K562 (cell line): ENCODE measurements around the gene INSYN2B. TPM values are rescaled to one million over a fixed set of nuclear protein-coding genes. Genes with fewer than 3 reads are reported as not detected.

Experiments used
- ATAC-seq: fragments of 200-7000 bp; cut with Tn5 transposase; 3 replicates; pipeline ENCODE4 v1.9.1; 2020; ENCODE audit warnings: moderate library complexity
- BruUV-seq: library from RNA; stranded (reverse); fragments of 400-500 nt; replicated peaks from 2 replicates; lab custom pipeline; 2021; lab: Mats Ljungman, UMichigan
- CTCF ChIA-PET: fragments of 300-600 bp; formaldehyde crosslinking; extraction: SDS; loops from one replicate; lab custom pipeline; 2021; ENCODE audit warnings: low intra/inter-chr PET ratio; lab: Yijun Ruan, JAX
- POLR2A ChIA-PET: fragments of 300-600, 350-650 bp; sonication (Branson Sonifier 250); formaldehyde crosslinking; extraction: SDS; loops from one replicate; lab custom pipeline; 2021; ENCODE audit warnings: antibody characterized with exemption, inconsistent platforms; lab: Yijun Ruan, JAX
- DNase-seq, 4 experiments: peaks; one replicate each; pipeline versions ENCODE4 v3.0.0 to v3.0.0-alpha.2; 2011 to 2018; ENCODE audit warnings: low spot score in 3 of 4, mixed read lengths in 3 of 4; ENCODE audit errors: extremely low read depth in 1 of 4
- FAIRE-seq: peaks from 2 replicates; lab custom pipeline; 2011; peaks lifted over from hg19 to GRCh38; lab: Jason Lieb, UNC
- H2AFZ ChIP-seq: 2 replicates; pipeline ENCODE4 v1.6.0; 2011; ENCODE audit warnings: low read depth, low read length, control low read depth, inconsistent platforms
- H3K27ac ChIP-seq: fragments of 200-600 bp; 3 replicates; pipeline ENCODE4 v1.8.0; 2011; ENCODE audit warnings: low read depth, mild to moderate bottlenecking, control low read depth, inconsistent platforms, low read length, moderate library complexity, mixed read lengths; ENCODE audit errors: extremely low read depth
- H3K27me3 ChIP-seq, 2 experiments: fragments of 300-600 bp in 1 of 2; 2 replicates in 1 of 2; 3 replicates in 1 of 2; pipeline versions ENCODE4 v1.6.0 to v1.8.0; 2011; ENCODE audit warnings: inconsistent platforms in 2 of 2, low read length in 2 of 2, mild to moderate bottlenecking in 1 of 2, mixed read lengths in 1 of 2, moderate library complexity in 1 of 2; ENCODE audit not compliant: control insufficient read depth in 2 of 2, insufficient read depth in 2 of 2
- H3K36me3 ChIP-seq: fragments of 300-600 bp; 3 replicates; pipeline ENCODE4 v1.8.0; 2011; ENCODE audit warnings: mild to moderate bottlenecking, low read length, inconsistent platforms; ENCODE audit not compliant: control insufficient read depth, insufficient read depth
- H3K4me1 ChIP-seq, 2 experiments: fragments of 200-600 bp in 1 of 2; replicated peaks in 1 of 2; 2 replicates in 1 of 2; 3 replicates in 1 of 2; pipeline versions ENCODE4 v1.5.1 to v1.8.0; 2011; ENCODE audit warnings: inconsistent platforms in 2 of 2, low read length in 2 of 2, mild to moderate bottlenecking in 1 of 2, mixed read lengths in 1 of 2, moderate library complexity in 1 of 2; ENCODE audit not compliant: control insufficient read depth in 2 of 2, insufficient read depth in 2 of 2
- H3K4me2 ChIP-seq: 2 replicates; pipeline ENCODE4 v1.6.1; 2011; ENCODE audit warnings: low read length, control low read depth, inconsistent platforms, mixed read lengths; ENCODE audit not compliant: insufficient read depth
- H3K4me3 ChIP-seq: fragments of 200-600 bp; sonication (generic), shearing (Covaris generic); 2 replicates; pipeline ENCODE4 v1.5.1; 2016; ENCODE audit warnings: control low read depth, inconsistent platforms
- H3K79me2 ChIP-seq: fragments of 200-600 bp; 3 replicates; pipeline ENCODE4 v1.8.0; 2011; ENCODE audit warnings: low read length, inconsistent platforms; ENCODE audit not compliant: control insufficient read depth, insufficient read depth
- H3K9ac ChIP-seq, 2 experiments: 2 replicates each; pipeline versions ENCODE4 v1.6.0 to v1.6.1; 2011; ENCODE audit warnings: low read depth in 2 of 2, low read length in 2 of 2, control low read depth in 1 of 2, inconsistent platforms in 1 of 2, mild to moderate bottlenecking in 1 of 2, mixed read lengths in 1 of 2; ENCODE audit not compliant: insufficient read depth in 1 of 2
- H3K9me1 ChIP-seq: one replicate; pipeline ENCODE4 v1.6.0; 2011; ENCODE audit warnings: inconsistent platforms, mild to moderate bottlenecking, low read length, moderate library complexity; ENCODE audit not compliant: control insufficient read depth, insufficient read depth
- H3K9me3 ChIP-seq: replicated peaks from 2 replicates; pipeline ENCODE4 v1.5.1; 2011; ENCODE audit warnings: low read depth, low read length, inconsistent platforms; ENCODE audit not compliant: control insufficient read depth, insufficient read depth
- H4K20me1 ChIP-seq: replicated peaks from 2 replicates; pipeline ENCODE4 v1.6.1; 2011; ENCODE audit warnings: low read length, inconsistent platforms, mixed read lengths; ENCODE audit not compliant: control insufficient read depth, insufficient read depth
- CHD7 ChIP-seq: fragments of 200-600 bp; sonication (generic); IDR thresholded peaks from one replicate; pipeline ENCODE4 v1.6.1; 2012; ENCODE audit warnings: mild to moderate bottlenecking, low read depth, low read length, inconsistent platforms
- CXXC5 ChIP-seq: fragments of 250-450 bp; sonication (Bioruptor Pico); IDR thresholded peaks from 2 replicates; pipeline ENCODE4 v1.8.0; 2022; ENCODE audit warnings: inconsistent platforms, mild to moderate bottlenecking, moderate library complexity
- DMBX1 ChIP-seq: fragments of 250-450 bp; sonication (Bioruptor Pico); IDR thresholded peaks from 2 replicates; pipeline ENCODE4 v1.8.0; 2022; ENCODE audit warnings: inconsistent platforms, mild to moderate bottlenecking, moderate library complexity, borderline replicate concordance
- POLR3G ChIP-seq: IDR thresholded peaks from 2 replicates; pipeline ENCODE4 v1.6.1; 2011; ENCODE audit not compliant: insufficient read length, insufficient replicate concordance; ENCODE audit errors: extremely low read depth
- RAD51 ChIP-seq: fragments of 450-650 bp; IDR thresholded peaks from 2 replicates; pipeline ENCODE4 v1.7.1; 2016; ENCODE audit warnings: low read depth, mild to moderate bottlenecking, borderline replicate concordance
- RBM34 ChIP-seq: fragments of 200-400 bp; formaldehyde crosslinking; IDR thresholded peaks from 2 replicates; pipeline ENCODE4 v1.6.1; 2018; ENCODE audit warnings: low read length, borderline replicate concordance; ENCODE audit not compliant: insufficient read depth
- ZBTB9 ChIP-seq: fragments of 450-650 bp; formaldehyde crosslinking; IDR thresholded peaks from 2 replicates; pipeline ENCODE4 v1.4.0; 2020; ENCODE audit warnings: mild to moderate bottlenecking, moderate library complexity
- ZNF551 ChIP-seq: fragments of 250-450 bp; sonication (Bioruptor Pico); IDR thresholded peaks from 2 replicates; pipeline ENCODE4 v1.5.0; 2021; ENCODE audit warnings: mild to moderate bottlenecking, moderate library complexity
- WGBS: fragments of 100-300 bp; shearing (Covaris generic); methylation state at CpG from one replicate; pipeline ENCODE4 v1.1.6; 2016; ENCODE audit warnings: low coverage, mixed read lengths; ENCODE audit not compliant: insufficient coverage; ENCODE audit errors: missing lambda C conversion rate; 5-methylcytosine and 5-hydroxymethylcytosine counted together
- in situ Hi-C: fragments of 300-500 bp; cut with MboI; formaldehyde crosslinking; loops from 4 replicates; pipeline ENCODE4 v1.15.0; 2018; ENCODE audit warnings: inconsistent platforms, mixed read lengths
- intact Hi-C: fragments of 100-400 bp; cut with micrococcal nuclease; formaldehyde crosslinking; loops from 2 replicates; pipeline ENCODE4 v1.14.2; 2022
- polyA plus RNA-seq, 8 experiments: library from polyadenylated mRNA; depleted of rRNA in 4 of 8; stranded (reverse) in 5 of 8; unstranded in 3 of 8; fragments of >200 nt; fragmentation: Nextera tagmentation in 2 of 8; fragmentation: Illumina TruSeq in 1 of 8; extraction: Ambion mirVana in 2 of 8; extraction: Trizol in 1 of 8; gene quantifications; 2 replicates each; pipeline versions ENCODE4 v1.2.1 to v1.2.3, GENCODE V29; 2011 to 2014; ENCODE audit warnings: inconsistent platforms in 1 of 8, missing spikeins in 1 of 8
- total RNA-seq, 7 experiments: library from RNA; depleted of rRNA in 6 of 7; stranded (reverse); fragments of >200 nt in 6 of 7; fragmentation: Illumina TruSeq in 2 of 7; extraction: Trizol in 2 of 7; gene quantifications; 2 replicates each; pipeline versions ENCODE4 v1.2.1 to v1.2.3, GENCODE V29; 2011 to 2021; ENCODE audit warnings: low replicate concordance in 1 of 7

The INSYN2B gene
- total and polyA plus RNA-seq, 9 of the 15 experiments (the other 6 are each of a cell fraction or from before 2014, with no cell fraction given), result not detected

- H2AFZ ChIP-seq, result no peak overlapping the region
- H3K79me2 ChIP-seq, result no peaks in the 10 kb centered on the region
- FAIRE-seq (no peak), DNase-seq (no peak), ATAC-seq (no peak)
- in situ Hi-C loops, result no loop called here
- no TSS peak for BruUV-seq
- H3K27ac ChIP-seq, result no peak overlapping the region
- H3K9ac ChIP-seq, result no peak overlapping the region
- no peaks in the 10 kb centered on the region for H3K9me3 ChIP-seq
- 0 out of 5 replicates have a peak, but pooled peaks cover 0 to 3% of the 10 kb centered on the region in 2 experiments for H3K27me3 ChIP-seq
- intact Hi-C loops, result no loop called here
- 35% methylated on average over 8 of the region's 8 CpGs for WGBS
- H3K36me3 ChIP-seq, result no peaks in the 10 kb centered on the region
- no peak overlapping the region for H3K4me3 ChIP-seq
- H3K4me1 ChIP-seq, result no peaks in the 10 kb centered on the region
- peaks cover 3% of the 10 kb centered on the region for H3K9me1 ChIP-seq
- POLR2A ChIA-PET, result interaction anchor here (1.2 kb wide), 1 partner anchor 8 kb away, joined by 4 read pairs; no protein-coding TSS in a partner anchor
- CTCF ChIA-PET, result no interaction called here
- H4K20me1 ChIP-seq, result no peaks in the 10 kb centered on the region
- H3K4me2 ChIP-seq, result no peak overlapping the region
- TF ChIP-seq ZBTB9 (no peak), POLR3G (no peak), CHD7 (no peak), RAD51 (no peak), RBM34 (no peak), ZNF551 (CRISPR knock-in tag) (no peak), DMBX1 (CRISPR knock-in tag) (no peak), CXXC5 (no peak)
Observed at GRCh38 chr5:169991115-169991869, 11.0 kb upstream of the INSYN2B start.
